GM18505 (cell line): ENCODE results near the gene MAPT.
A peak's percentile ranks its signal among the peaks of the same experiment; 100 is the strongest.

Experiments
- ATAC-seq: cut with Tn5 transposase; IDR thresholded peaks from one replicate; pipeline ENCODE4 v1.9.1; 2021; ENCODE audit not compliant: unreplicated experiment
- POLR2A ChIP-seq: IDR thresholded peaks from 4 replicates; pipeline ENCODE4 v1.6.1; 2011; ENCODE audit warnings: borderline replicate concordance; ENCODE audit not compliant: insufficient read depth, insufficient read length; ENCODE audit errors: extremely low read depth

The MAPT gene

DNA sequence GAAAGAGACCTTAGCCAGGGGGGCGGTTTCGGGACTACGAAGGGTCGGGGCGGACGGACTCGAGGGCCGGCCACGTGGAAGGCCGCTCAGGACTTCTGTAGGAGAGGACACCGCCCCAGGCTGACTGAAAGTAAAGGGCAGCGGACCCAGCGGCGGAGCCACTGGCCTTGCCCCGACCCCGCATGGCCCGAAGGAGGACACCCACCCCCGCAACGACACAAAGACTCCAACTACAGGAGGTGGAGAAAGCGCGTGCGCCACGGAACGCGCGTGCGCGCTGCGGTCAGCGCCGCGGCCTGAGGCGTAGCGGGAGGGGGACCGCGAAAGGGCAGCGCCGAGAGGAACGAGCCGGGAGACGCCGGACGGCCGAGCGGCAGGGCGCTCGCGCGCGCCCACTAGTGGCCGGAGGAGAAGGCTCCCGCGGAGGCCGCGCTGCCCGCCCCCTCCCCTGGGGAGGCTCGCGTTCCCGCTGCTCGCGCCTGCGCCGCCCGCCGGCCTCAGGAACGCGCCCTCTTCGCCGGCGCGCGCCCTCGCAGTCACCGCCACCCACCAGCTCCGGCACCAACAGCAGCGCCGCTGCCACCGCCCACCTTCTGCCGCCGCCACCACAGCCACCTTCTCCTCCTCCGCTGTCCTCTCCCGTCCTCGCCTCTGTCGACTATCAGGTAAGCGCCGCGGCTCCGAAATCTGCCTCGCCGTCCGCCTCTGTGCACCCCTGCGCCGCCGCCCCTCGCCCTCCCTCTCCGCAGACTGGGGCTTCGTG, at the start of gene MAPT:
Gene MAPT, plus strand, starts transcription at position 533 of the 763 bp plus-strand sequence. CDS start 67,784 bp downstream, outside the sequence.
- ATAC-seq = peak; percentile 84
- no peak for TF ChIP-seq POLR2A

- no peak for ATAC-seq
- no peak for TF ChIP-seq POLR2A
Measured at GRCh38 chr17:45844695-45845375, 49.5 kb upstream of the MAPT start, which contains the start of gene SPPL2C. Gene SPPL2C, plus strand, starts transcription at chr17:45844881. Its CDS starts 26 bp downstream, at chr17:45844907.

- ATAC-seq = no peak
- no peak for TF ChIP-seq POLR2A
Measured at GRCh38 chr17:45845376-45846185, 48.8 kb upstream of the MAPT start.

GRCh38 chr17:45846223-45846622, 48.1 kb upstream of the MAPT start:
- no peak for ATAC-seq
- TF ChIP-seq POLR2A = no peak

DNA sequence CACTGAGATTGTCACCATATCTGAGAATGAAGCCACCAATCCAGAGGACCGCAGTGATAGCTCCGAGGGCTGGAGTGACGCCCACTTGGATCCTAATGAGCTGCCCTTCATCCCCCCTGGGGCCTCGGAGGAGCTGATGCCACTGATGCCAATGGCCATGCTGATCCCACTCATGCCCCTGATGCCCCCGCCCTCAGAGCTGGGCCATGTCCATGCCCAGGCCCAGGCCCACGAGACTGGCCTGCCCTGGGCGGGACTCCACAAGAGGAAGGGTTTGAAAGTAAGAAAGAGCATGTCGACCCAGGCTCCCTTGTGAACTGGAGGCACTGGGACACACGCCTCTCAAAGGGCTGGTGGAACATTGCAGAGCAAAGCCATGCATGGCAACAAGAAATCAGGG, 47.7 kb upstream of the MAPT start:
- ATAC-seq = no peak
- TF ChIP-seq POLR2A = no peak

DNA sequence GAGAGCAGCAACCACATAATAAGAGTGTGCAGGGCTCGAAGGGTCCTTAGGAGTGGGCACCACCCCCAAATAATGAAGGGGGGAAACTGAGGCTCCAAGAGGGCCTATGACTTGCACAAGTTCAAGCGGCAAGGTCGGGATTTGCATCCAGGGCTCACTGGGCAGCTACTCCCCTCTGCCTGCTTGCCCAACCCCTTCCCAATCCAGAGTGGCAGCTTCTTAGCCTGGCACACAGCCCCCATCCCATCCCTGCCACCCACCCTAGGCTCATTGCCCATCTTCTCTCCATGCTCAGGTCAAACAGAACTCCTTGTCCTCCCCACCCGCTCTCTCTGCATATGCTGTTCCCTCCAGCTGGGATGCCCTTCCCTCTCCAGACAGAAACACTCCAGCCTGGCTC, 47.3 kb upstream of the MAPT start:
- no peak for TF ChIP-seq POLR2A
- no peak for ATAC-seq

- no peak for ATAC-seq
- no peak for TF ChIP-seq POLR2A
Measured at GRCh38 chr17:45847747-45848146, 46.6 kb upstream of the MAPT start.

GRCh38 chr17:45848405-45848804, 45.9 kb upstream of the MAPT start:
- no peak for ATAC-seq
- no peak for TF ChIP-seq POLR2A

DNA sequence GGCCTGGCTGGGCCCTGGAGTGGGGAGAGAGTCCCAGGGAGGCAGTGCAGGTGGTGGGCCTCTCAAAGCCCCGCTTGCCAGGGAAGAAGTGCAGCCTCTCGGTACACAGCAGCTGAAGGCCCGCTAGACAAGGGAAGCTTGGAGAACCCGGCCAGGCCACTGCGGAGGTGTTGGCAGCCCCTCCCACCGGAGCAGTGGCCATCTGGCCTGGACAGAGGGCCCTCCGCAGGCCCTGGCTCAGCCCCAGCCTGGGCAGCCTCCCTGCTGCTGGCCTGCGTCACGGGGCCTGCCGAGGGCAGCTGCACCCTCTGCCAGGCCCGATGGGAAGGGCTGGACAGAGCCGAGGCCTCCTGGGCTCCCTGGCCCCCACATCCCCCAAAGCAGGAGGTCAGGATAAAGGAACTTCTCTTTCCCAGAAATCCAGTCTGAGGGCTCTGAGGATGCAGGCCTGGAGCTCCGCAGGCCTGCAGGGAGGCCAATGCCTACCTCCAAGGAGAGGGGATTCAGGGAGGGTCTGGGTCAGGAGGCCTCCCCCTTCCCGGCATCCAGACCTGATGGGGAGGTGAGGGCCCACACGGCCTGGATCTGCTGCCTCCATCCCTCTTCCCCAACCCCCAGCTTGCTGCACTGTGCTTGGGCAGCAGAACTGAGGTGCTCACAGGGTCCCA, 45.4 kb upstream of the MAPT start:
- no peak for TF ChIP-seq POLR2A
- no peak for ATAC-seq

- TF ChIP-seq POLR2A = no peak
- no peak for ATAC-seq
Measured at GRCh38 chr17:45849536-45849990, 44.8 kb upstream of the MAPT start.

DNA sequence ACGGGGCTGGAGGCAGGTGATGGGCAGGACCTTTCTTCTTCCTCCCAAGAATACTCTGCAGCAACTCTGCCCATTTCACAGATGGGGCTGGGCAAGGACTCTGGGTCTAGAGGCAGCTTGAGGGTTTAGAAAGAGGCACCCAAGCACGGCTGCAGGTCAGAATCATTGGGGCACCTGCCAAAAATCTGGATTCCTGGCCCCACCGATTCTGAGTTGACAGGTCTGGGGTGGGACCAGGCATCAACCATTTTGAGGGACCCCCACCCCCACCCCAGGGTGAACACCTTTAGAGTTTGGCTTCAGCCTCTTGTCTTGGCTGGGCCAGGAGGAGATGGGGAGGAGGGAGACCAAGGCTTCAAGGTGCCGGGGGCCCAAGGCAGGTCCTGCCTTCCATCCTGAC, 44.3 kb upstream of the MAPT start:
- TF ChIP-seq POLR2A = no peak
- no peak for ATAC-seq

GRCh38 chr17:45850468-45850867, 43.9 kb upstream of the MAPT start:
- TF ChIP-seq POLR2A = no peak
- no peak for ATAC-seq

GRCh38 chr17:45851022-45851421, 43.3 kb upstream of the MAPT start:
- no peak for TF ChIP-seq POLR2A
- no peak for ATAC-seq
